Immature natural killer cell (primary cell): Measurements from ENCODE around the gene UGT1A4. TPM values are rescaled to one million over a fixed set of nuclear protein-coding genes. Genes with fewer than 3 reads are reported as not detected.
"Not testable (repeated sequence)": the region's sequence is repeated elsewhere in the genome, so short reads cannot be mapped to it uniquely, and the experiment has no call there.

Experiments used
- DNase-seq, 3 donors: peaks; one replicate each; pipeline ENCODE4 v3.0.0; 2022; ENCODE audit warnings: mixed read lengths in 1 of 3
- H3K27ac Mint-ChIP-seq, 6 donors: one replicate each; pipeline ENCODE4 v1.8.0; 2020; ENCODE audit warnings: mixed read lengths in 6 of 6, mild to moderate bottlenecking in 5 of 6, inconsistent platforms in 4 of 6, moderate library complexity in 3 of 6
- H3K27me3 Mint-ChIP-seq, 3 donors: one replicate each; pipeline ENCODE4 v1.8.0; 2020 to 2021; ENCODE audit warnings: low read depth in 3 of 3, mild to moderate bottlenecking in 3 of 3, mixed read lengths in 3 of 3, moderate library complexity in 3 of 3, inconsistent platforms in 1 of 3
- H3K36me3 Mint-ChIP-seq, 3 donors: one replicate each; pipeline ENCODE4 v1.8.0; 2020; ENCODE audit warnings: mixed read lengths in 3 of 3, inconsistent platforms in 2 of 3, mild to moderate bottlenecking in 2 of 3
- H3K4me1 Mint-ChIP-seq, 2 donors: one replicate each; pipeline ENCODE4 v1.8.0; 2020; ENCODE audit warnings: inconsistent platforms in 2 of 2, mild to moderate bottlenecking in 2 of 2, mixed read lengths in 2 of 2, moderate library complexity in 1 of 2
- H3K4me3 Mint-ChIP-seq, 5 donors: one replicate each; pipeline ENCODE4 v1.8.0; 2020; ENCODE audit warnings: mild to moderate bottlenecking in 5 of 5, mixed read lengths in 5 of 5, inconsistent platforms in 3 of 5, moderate library complexity in 3 of 5
- H3K9me3 Mint-ChIP-seq, 6 donors: one replicate each; pipeline ENCODE4 v1.8.0; 2020; ENCODE audit warnings: mild to moderate bottlenecking in 6 of 6, mixed read lengths in 6 of 6, inconsistent platforms in 4 of 6, moderate library complexity in 3 of 6
- polyA plus RNA-seq, 3 donors: library from polyadenylated mRNA; unstranded; fragments of 300-500 nt; fragmentation: Illumina TruSeq; gene quantifications; one replicate each; pipeline ENCODE4 v1.2.3, GENCODE V29; 2021

Gene UGT1A4
- polyA plus RNA-seq, 3 donors from 2014 or later = not detected

DNA sequence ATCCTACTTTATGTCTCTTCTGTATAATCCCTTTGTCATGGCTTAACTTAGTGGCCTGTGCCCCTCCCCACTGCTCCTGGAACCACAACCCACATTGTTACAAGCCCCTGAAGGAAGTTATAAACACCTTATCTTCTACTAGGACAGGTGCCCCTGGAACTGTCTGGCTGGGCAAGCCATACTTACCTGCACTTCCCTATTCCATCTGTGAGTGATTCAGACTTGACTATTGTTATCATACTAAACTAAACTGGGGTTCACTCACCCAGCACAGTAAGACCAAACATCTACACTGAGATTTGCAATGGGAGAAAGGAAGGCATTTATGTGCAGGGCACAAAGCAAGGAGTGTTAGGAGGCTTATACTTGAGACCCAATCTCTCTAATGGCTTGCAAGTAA lies 29.5 kb upstream of the UGT1A4 start:
- Mint-ChIP-seq H3K27ac (no peak overlapping the region), H3K36me3 (peaks cover 0 to 5% (median 0%) of the 10 kb centered on the region in 3 donors)

DNA sequence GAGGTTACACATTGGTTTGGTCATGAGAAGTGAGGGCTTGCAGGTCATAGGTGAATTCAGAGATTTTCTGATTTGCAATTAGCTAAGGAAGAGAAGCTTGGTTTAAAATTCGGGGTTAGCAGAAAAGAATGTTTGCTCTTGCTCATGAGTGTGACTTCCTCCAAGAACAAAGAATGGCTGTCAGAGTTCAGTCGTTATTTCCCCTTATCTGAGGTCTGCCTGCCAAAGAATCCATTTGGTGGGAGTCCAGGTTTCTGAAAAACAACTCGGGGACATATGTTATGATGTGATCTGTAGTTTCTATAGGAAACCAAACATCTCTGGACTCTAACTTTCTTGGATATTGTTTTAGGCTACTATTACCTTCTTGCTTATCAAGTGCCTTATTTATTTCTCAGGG lies 29.0 kb upstream of the UGT1A4 start:
- H3K27me3 Mint-ChIP-seq = peaks cover 0 to 15% (median 0%) of the 10 kb centered on the region in 3 donors
- H3K4me1 Mint-ChIP-seq = peaks cover 4 to 11% of the 10 kb centered on the region in 2 donors
- no peak for DNase-seq
- H3K27ac Mint-ChIP-seq = no peak overlapping the region
- H3K4me3 Mint-ChIP-seq = no peak overlapping the region
- H3K36me3 Mint-ChIP-seq = peaks cover 0 to 5% (median 0%) of the 10 kb centered on the region in 3 donors
- no peaks in the 10 kb centered on the region for H3K9me3 Mint-ChIP-seq

More for the DNA sequence above, 29.5 kb upstream of the UGT1A4 start:
- Mint-ChIP-seq H3K9me3 (no peaks in the 10 kb centered on the region), H3K4me3 (no peak overlapping the region), H3K4me1 (peaks cover 4 to 11% of the 10 kb centered on the region in 2 donors), H3K27me3 (peaks cover 0 to 15% (median 0%) of the 10 kb centered on the region in 3 donors)
- no peak for DNase-seq

DNA sequence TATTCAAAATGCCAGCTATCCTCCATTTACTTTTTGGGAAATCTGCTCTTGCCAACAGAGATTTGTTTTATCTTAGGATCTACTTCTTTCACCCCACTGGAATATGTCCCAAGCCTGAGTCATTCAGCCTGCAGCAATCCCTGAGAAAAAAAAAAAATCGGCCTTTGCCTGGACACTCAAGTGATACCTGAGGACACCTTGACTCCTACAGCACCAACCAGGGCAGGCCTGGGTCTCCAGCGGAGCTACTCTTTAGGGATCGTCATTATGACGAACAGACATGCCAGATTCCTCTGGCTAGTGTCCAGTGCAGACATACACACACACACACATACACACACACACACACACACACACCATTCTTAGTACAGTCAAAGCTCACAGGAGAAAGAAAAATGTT lies 28.1 kb upstream of the UGT1A4 start:
- Mint-ChIP-seq H3K36me3 (peaks cover 0 to 5% (median 0%) of the 10 kb centered on the region in 3 donors), H3K27me3 (peaks cover 0 to 12% (median 1%) of the 10 kb centered on the region in 3 donors), H3K4me1 (peaks cover 0 to 2% of the 10 kb centered on the region in 2 donors), H3K4me3 (no peak overlapping the region), H3K9me3 (no peaks in the 10 kb centered on the region), H3K27ac (no peak overlapping the region)
- DNase-seq = no peak

DNA sequence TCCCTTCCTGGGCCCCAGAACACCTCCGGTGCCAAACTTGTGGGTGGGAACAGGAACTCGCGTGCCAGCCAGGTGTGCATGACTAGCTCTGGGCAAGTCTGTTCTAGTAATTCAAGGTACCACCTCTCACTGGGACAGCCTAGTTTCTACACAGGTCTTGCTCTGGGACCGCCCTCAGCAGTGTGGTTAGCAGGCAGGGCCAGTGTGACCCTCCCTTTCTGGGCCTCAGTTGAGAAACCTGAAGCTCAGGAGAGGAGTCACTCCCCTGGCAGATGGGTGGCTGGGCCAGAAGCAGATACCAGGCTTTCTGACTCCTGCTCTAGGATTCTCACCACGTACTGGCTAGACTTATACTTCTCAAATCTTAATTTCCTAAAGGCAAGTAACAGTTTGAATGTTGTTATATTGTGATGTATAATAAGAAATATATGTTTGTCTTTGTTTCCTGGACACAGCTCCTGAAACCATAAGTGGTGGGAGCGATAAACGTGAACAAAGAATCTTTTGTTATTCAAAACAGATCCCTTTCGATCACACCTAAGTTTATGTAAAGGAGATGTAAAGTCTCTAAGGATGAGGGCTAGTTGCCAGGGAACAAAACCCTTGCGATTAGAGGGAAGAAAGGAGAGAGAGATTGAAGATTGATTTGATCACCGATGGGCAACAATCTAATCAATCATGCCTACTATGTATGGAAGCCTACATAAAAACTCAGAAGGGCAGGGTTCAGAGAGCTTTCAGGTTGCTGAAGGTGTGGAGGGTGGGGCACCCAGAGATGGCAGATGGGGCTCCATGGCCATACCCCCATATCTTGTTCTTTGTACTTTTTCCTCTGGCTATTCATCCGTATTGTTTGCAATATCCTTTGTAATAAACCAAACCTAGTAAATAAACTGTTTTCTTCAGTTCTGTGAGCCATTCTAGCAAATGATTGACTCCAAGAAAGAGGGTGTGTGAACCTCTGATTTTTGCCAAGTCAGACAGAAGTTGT lies 26.8 kb upstream of the UGT1A4 start:
- Mint-ChIP-seq H3K27me3 (peaks cover 1 to 12% (median 1%) of the 10 kb centered on the region in 3 donors), H3K27ac (no peak overlapping the region), H3K36me3 (peaks cover 0 to 1% (median 0%) of the 10 kb centered on the region in 3 donors), H3K4me3 (no peak overlapping the region), H3K9me3 (no peaks in the 10 kb centered on the region), H3K4me1 (no peaks in the 10 kb centered on the region)
- DNase-seq = no peak

DNA sequence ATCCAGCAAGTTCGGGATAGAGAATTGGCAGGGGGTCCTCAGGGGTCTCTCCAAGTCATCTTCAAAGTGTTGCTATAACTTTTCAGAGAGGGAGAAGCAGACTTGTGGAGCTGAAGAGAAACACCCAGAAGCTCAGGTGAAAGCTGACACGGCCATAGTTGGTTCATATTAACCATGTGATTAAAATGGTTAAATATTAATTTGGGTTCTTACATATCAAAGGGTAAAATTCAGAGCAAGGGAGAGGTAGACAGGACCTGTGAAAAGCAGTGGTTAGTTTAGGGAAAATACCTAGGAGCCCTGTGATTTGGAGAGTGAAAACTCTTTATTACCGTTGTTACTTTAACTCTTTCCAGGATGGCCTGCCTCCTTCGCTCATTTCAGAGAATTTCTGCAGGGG lies 25.9 kb upstream of the UGT1A4 start, which contains the start of gene UGT1A6:
TSS of gene UGT1A6 (plus strand) at position 243 of the 400 bp plus-strand sequence. CDS start at position 358, 115 bp downstream.
- no peaks in the 10 kb centered on the region for H3K36me3 Mint-ChIP-seq
- H3K4me3 Mint-ChIP-seq = no peak within 1 kb of the TSS
- no peaks in the 10 kb centered on the region for H3K4me1 Mint-ChIP-seq
- no peaks in the 10 kb centered on the region for H3K9me3 Mint-ChIP-seq
- peaks cover 1 to 14% (median 1%) of the 10 kb centered on the region in 3 donors for H3K27me3 Mint-ChIP-seq
- DNase-seq = no peak
- H3K27ac Mint-ChIP-seq = no peak within 1 kb of the TSS

DNA sequence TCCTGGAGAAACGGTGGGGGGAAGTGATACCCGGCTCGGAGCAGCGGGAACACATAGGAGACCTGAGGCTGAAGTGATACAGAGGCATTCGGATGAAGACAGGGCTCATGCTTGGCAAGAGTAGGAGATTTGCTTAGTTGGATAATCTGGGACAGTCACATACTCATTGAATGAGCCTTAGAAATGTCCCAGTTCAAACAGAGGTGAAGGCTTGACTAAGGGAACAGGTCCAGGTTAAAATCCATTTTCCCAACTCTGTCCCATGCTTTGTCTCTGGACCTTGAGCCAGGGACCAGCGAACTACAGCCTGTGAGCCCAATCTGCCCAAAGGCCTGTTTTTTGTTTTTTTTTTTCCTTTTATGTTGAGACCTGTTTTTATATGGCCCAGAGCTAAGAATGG lies 24.6 kb upstream of the UGT1A4 start:
- H3K27ac Mint-ChIP-seq = no peak overlapping the region

DNA sequence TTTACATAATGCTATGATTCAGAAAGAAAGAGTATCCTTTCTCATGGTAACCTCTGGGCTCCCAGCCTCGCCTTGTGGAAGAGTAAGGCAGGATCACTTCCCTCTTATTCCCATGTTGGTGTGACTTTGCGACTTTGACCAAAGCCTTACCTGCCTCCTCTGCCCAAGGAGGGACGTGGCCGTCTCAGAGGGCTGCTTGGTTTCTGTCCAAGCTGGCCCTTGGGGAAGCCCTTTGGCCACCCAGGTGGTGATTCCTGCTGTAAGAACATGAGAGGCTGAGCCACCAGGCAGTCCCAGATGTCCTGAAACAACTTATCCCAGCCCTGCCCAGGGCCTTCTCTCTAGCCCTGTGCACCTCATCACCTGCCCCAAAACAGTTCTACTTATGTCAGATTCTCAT lies 19.8 kb upstream of the UGT1A4 start:
- Mint-ChIP-seq H3K27me3 (peaks cover 1 to 10% (median 5%) of the 10 kb centered on the region in 3 donors), H3K4me1 (no peaks in the 10 kb centered on the region), H3K27ac (no peak overlapping the region), H3K4me3 (no peak overlapping the region), H3K36me3 (no peaks in the 10 kb centered on the region), H3K9me3 (no peaks in the 10 kb centered on the region)
- no peak for DNase-seq

More for the DNA sequence above, 24.6 kb upstream of the UGT1A4 start:
- Mint-ChIP-seq H3K9me3 (no peaks in the 10 kb centered on the region), H3K36me3 (no peaks in the 10 kb centered on the region), H3K4me3 (no peak overlapping the region), H3K27me3 (peaks cover 1 to 14% (median 1%) of the 10 kb centered on the region in 3 donors), H3K4me1 (no peaks in the 10 kb centered on the region)
- DNase-seq = no peak

DNA sequence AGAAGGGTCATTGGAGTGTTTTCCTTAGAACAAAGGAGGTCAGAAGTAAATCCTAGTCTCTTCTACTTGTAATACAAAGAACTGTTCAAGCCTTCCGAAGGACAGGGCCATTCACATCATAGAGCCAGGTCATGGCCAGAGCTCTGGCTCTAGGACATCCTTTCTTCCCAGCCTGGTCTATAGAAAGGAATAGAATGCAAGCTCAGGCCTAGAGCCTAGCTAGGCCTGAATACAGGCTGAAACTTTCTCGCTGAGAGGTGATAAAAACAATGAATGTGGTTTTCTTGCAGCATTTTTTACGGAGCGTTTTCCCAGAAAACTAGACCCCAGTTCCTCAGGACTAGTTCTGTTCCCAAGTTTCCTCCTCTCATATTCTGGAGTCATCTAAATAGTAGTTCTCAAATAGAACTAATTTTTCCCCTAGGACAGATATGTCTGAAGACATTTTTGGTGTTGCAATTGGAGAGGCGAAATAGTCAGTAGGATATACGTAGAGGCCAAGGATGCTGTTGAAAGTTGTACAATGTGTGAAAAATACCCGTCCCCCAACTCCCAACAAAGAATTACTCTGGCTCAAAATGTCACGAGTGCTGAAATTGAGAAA lies 19.0 kb upstream of the UGT1A4 start:
- no peak overlapping the region for H3K4me3 Mint-ChIP-seq
- no peak for DNase-seq

DNA sequence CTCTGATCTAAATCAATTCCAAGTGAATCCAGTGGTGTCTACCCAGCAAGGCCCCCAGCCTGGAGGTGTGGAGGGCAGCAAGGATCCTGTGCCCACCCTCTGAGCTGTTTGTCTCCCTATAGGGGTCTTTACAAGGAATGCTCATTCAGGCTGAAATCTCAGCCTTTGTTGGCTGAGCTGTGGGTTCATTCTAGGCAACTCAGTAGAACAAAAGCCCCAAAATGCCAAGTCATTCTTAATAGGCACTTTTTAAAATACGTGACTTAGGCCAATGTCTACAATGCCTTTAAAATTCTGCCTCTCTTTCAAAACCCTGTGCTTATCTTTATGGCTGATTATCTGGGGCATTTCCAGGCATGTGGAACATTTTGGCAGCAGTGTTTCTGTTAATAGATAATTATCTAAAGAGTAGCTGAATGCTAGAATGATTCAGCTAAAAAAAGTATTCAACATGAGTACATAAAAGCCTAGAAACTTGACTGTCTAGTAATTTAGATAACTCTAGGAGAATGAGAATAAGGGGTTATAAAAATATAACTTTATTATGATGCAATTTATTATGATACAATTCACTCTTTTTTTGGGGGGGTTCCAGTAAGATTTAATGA lies 18.4 kb upstream of the UGT1A4 start:
- peaks cover 0 to 6% (median 2%) of the 10 kb centered on the region in 6 donors for H3K9me3 Mint-ChIP-seq
- H3K4me3 Mint-ChIP-seq = no peak overlapping the region
- peaks cover 0 to 3% (median 0%) of the 10 kb centered on the region in 3 donors for H3K36me3 Mint-ChIP-seq
- no peaks in the 10 kb centered on the region for H3K4me1 Mint-ChIP-seq
- no peak for DNase-seq
- H3K27me3 Mint-ChIP-seq = peaks cover 1 to 12% (median 5%) of the 10 kb centered on the region in 3 donors
- H3K27ac Mint-ChIP-seq = no peak overlapping the region

More for the DNA sequence above, 19.0 kb upstream of the UGT1A4 start:
- Mint-ChIP-seq H3K27ac (no peak overlapping the region), H3K36me3 (peaks cover 0 to 3% (median 0%) of the 10 kb centered on the region in 3 donors), H3K9me3 (peaks cover 0 to 6% (median 2%) of the 10 kb centered on the region in 6 donors), H3K27me3 (peaks cover 1 to 12% (median 5%) of the 10 kb centered on the region in 3 donors), H3K4me1 (no peaks in the 10 kb centered on the region)

DNA sequence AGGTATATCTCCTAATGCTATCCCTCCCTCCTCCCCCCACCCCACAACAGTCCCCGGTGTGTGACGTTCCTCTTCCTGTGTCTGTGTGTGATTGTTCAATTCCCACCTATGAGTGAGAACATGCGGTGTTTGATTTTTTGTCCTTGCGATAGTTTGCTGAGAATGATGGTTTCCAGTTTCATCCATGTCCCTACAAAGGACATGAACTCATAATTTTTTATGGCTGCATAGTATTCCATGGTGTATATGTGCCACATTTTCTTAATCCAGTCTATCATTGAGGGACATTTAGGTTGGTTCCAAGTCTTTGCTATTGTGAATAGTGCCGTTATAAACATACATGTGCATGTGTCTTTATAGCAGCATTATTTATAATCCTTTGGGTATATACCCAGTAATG lies 17.7 kb upstream of the UGT1A4 start:
- H3K36me3 Mint-ChIP-seq, H3K9me3 Mint-ChIP-seq, H3K4me1 Mint-ChIP-seq, DNase-seq, H3K4me3 Mint-ChIP-seq, H3K27ac Mint-ChIP-seq: not testable (repeated sequence)
- H3K27me3 Mint-ChIP-seq = peaks cover 1 to 14% (median 3%) of the 10 kb centered on the region in 3 donors

DNA sequence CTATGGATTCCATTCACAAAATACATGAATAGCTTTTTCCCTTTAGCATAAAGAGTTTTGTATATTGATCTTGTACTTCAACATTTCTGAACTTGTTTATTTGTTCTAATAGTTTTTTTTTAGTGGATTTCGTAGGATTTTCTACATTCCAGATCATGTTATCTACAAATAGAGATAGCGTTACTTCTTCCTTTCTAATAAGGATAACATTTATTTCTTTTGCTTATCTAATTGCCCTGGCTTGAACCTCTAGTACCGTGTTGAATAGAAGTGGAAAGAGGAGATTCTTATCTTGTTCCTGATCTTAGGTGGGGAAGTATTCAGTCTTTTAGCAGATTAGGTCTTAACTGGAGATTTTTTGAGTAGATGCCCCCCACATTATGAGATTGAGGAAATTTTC lies 16.3 kb upstream of the UGT1A4 start:
- Mint-ChIP-seq H3K36me3 (peaks cover 0 to 3% (median 0%) of the 10 kb centered on the region in 3 donors), H3K9me3 (peaks cover 0 to 6% (median 2%) of the 10 kb centered on the region in 6 donors), H3K27me3 (peaks cover 0 to 10% (median 3%) of the 10 kb centered on the region in 3 donors), H3K4me1 (no peaks in the 10 kb centered on the region), H3K27ac (no peak overlapping the region), H3K4me3 (no peak overlapping the region)
- no peak for DNase-seq

DNA sequence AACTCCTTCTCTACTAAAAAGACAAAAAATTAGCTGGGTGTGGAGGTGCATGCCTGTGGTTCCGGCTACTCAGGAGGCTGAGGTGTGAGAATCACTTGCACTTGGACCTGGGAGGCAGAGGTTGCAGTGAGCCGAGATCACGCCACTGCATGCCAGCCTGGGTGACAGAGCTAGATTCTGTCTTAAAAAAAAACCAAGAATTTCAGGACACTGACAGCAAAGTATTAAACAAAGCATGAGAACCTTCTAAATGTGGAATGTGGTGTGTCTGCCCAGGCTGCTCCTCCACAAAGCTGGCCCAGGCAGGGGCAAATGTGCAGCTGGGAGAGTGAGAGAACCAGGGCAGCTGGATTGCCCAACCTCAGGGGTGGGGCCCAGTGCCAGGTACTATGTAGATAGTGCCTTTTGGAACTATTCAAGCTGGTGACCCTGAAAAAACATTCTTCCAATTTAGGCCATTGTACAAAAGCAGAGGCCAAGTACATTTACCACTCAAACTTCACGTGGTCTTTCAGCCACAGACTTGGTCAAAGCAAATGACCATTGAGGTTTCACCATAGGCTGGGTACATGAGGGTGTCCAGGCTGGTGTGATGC lies 12.5 kb upstream of the UGT1A4 start:
- DNase-seq = no peak
- peaks cover 1 to 15% (median 2%) of the 10 kb centered on the region in 3 donors for H3K27me3 Mint-ChIP-seq
- H3K9me3 Mint-ChIP-seq = peaks cover 0 to 6% (median 2%) of the 10 kb centered on the region in 6 donors
- no peak overlapping the region for H3K4me3 Mint-ChIP-seq
- H3K27ac Mint-ChIP-seq = no peak overlapping the region
- peaks cover 0 to 3% (median 0%) of the 10 kb centered on the region in 3 donors for H3K36me3 Mint-ChIP-seq
- no peaks in the 10 kb centered on the region for H3K4me1 Mint-ChIP-seq

DNA sequence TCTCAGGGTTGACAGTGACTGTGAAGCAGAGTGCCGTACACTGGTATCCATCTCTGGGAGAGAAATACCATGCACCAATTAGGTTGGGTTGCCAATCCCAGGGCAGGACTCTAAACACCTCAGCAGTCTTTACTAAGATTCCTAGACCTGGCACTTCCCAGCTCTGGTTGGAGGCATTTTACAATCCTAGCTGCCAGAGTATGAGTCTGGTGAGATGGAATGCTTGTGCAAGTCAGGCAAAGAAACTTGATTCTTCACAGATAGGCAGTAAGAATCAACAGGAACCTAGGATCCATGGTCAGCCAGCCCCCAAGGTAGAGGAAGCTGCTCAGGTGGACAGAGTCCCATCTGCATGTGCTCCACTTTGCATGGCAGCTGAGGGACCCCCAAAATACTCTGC lies 11.8 kb upstream of the UGT1A4 start:
- no peaks in the 10 kb centered on the region for H3K4me1 Mint-ChIP-seq
- no peak overlapping the region for H3K27ac Mint-ChIP-seq
- DNase-seq = no peak
- H3K4me3 Mint-ChIP-seq = no peak overlapping the region
- H3K9me3 Mint-ChIP-seq = peaks cover 0 to 6% (median 2%) of the 10 kb centered on the region in 6 donors
- peaks cover 1 to 15% (median 2%) of the 10 kb centered on the region in 3 donors for H3K27me3 Mint-ChIP-seq
- peaks cover 0 to 3% (median 0%) of the 10 kb centered on the region in 3 donors for H3K36me3 Mint-ChIP-seq
